MM.1S (cell line): ENCODE measurements around the gene GPR107.

Source experiments
- EZH2 ChIP-seq: fragments of 300-600 bp; sonication (generic); optimal IDR thresholded peaks from 2 replicates; pipeline ENCODE3; 2017; ENCODE audit warnings: low read depth, mild to moderate bottlenecking, antibody characterized with exemption, low read length, mixed read lengths
- TF ChIP-seq, protein P1 (sequence below): fragments of 300-600 bp; sonication (generic); IDR thresholded peaks from 2 replicates; pipeline ENCODE4 v1.5.1; 2016; ENCODE audit warnings: antibody characterized with exemption, low read length, mixed read lengths

DNA sequence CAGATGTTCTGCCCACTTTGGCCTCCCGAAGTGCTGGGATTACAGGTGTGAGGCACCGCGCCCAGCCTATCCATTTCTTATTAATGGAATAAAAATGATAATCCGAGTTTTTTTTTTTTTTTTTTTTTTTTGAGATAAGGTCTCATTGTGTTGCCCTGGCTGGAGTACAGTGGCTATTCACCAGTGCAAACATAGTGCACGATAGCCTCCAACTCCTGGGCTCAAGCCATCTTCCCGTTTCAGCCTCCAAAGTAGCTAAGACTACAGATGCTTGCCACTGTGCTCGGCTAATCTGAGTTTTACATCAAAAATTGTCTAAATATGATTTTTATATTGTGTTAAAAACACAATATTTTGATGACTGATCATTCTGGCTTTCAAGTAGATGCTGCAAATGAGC is 6.6 kb downstream of the GPR107 start:
- TF ChIP-seq, protein P1, sequence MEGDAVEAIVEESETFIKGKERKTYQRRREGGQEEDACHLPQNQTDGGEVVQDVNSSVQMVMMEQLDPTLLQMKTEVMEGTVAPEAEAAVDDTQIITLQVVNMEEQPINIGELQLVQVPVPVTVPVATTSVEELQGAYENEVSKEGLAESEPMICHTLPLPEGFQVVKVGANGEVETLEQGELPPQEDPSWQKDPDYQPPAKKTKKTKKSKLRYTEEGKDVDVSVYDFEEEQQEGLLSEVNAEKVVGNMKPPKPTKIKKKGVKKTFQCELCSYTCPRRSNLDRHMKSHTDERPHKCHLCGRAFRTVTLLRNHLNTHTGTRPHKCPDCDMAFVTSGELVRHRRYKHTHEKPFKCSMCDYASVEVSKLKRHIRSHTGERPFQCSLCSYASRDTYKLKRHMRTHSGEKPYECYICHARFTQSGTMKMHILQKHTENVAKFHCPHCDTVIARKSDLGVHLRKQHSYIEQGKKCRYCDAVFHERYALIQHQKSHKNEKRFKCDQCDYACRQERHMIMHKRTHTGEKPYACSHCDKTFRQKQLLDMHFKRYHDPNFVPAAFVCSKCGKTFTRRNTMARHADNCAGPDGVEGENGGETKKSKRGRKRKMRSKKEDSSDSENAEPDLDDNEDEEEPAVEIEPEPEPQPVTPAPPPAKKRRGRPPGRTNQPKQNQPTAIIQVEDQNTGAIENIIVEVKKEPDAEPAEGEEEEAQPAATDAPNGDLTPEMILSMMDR = no peak
- no peak for TF ChIP-seq EZH2
